ENCODE results near the gene FSTL4. TPM values are rescaled to one million over a fixed set of nuclear protein-coding genes. Genes with fewer than 3 reads are reported as not detected.

Gene FSTL4
- total and polyA plus RNA-seq, 2 experiments from 2014 or later: 1.4 to 2.8 TPM

GRCh38 chr5:133359861-133360260, 252.5 kb downstream of the FSTL4 start (continued):
- no peak for TF ChIP-seq CTCF (conservative IDR thresholded peaks at IDR 0.05; ENCODE audit: low read depth in 2 of 2)
- TF ChIP-seq ETS1 (IDR thresholded peaks at IDR 0.05): no peak
- TF ChIP-seq NANOG (IDR thresholded peaks at IDR 0.05; ENCODE audit: borderline replicate concordance): no peak
- no peak for TF ChIP-seq EZH2phosphoT487 (IDR thresholded peaks at IDR 0.05; ENCODE audit: unreplicated experiment)
- TF ChIP-seq REST (IDR thresholded peaks at IDR 0.05; ENCODE audit: unreplicated experiment): no peak
- TF ChIP-seq JUNB (IDR thresholded peaks at IDR 0.05; ENCODE audit: unreplicated experiment): no peak

- H3K27me3 Mint-ChIP-seq (ENCODE audit: insufficient read depth, low read depth, poor library complexity): peaks cover 4% of the 10 kb centered on the region
- H3K27ac Mint-ChIP-seq: no peak overlapping the region
- no peaks in the 10 kb centered on the region for H3F3A ChIP-seq (replicated peaks; ENCODE audit: low read depth)
- no peaks in the 10 kb centered on the region for H3K9me2 ChIP-seq (ENCODE audit: insufficient read depth)
- H3K4me1 Mint-ChIP-seq: peaks cover 26% of the 10 kb centered on the region
- no peak overlapping the region for H3K27ac ChIP-seq (ENCODE audit: low read depth)
- H3K4me3 Mint-ChIP-seq: no peak overlapping the region
- DNase-seq (ENCODE audit: low spot score) (no peak), ATAC-seq (no peak)
- no peak overlapping the region for H2AFZ ChIP-seq
- no peaks in the 10 kb centered on the region for H3K36me3 ChIP-seq (ENCODE audit: insufficient read depth)
- no peak overlapping the region for H3K4me2 ChIP-seq
- no peaks in the 10 kb centered on the region for H4K20me1 ChIP-seq (replicated peaks; ENCODE audit: insufficient read depth)
- no peaks in the 10 kb centered on the region; the same call in 2 of the 3 replicates for H3K9me3 Mint-ChIP-seq
- H3K4me1 ChIP-seq (ENCODE audit: insufficient read depth): peaks cover 17% of the 10 kb centered on the region
- H3K27me3 ChIP-seq (ENCODE audit: insufficient read depth): no peaks in the 10 kb centered on the region
- no peaks in the 10 kb centered on the region for H3K36me3 Mint-ChIP-seq (ENCODE audit: low read depth)
- H3K79me2 ChIP-seq (replicated peaks; ENCODE audit: insufficient read depth): no peaks in the 10 kb centered on the region
- no peak overlapping the region for H3K4me3 ChIP-seq
- TF ChIP-seq ETS1 (IDR thresholded peaks at IDR 0.05) (no peak), ZNF114 (CRISPR knock-in tag; IDR thresholded peaks at IDR 0.05) (no peak), NANOG (IDR thresholded peaks at IDR 0.05; ENCODE audit: borderline replicate concordance) (no peak), EZH2 (IDR thresholded peaks at IDR 0.05; ENCODE audit: low read depth, unreplicated experiment) (no peak), POLR2AphosphoS5 (IDR thresholded peaks at IDR 0.05; ENCODE audit: low read depth) (no peak), REST (IDR thresholded peaks at IDR 0.05; ENCODE audit: unreplicated experiment) (no peak)
These were observed 254.1 kb downstream of the FSTL4 start for GRCh38 chr5:133358271-133358670.
